Nephron (organoid): ENCODE data around the gene PNMA1.

Experiments
- H3K27ac Mint-ChIP-seq, 3 experiments: 2 replicates each; pipeline ENCODE4 v1.8.0; 2020; ENCODE audit warnings: mixed read lengths in 3 of 3, mild to moderate bottlenecking in 2 of 3, moderate library complexity in 1 of 3
- H3K27me3 Mint-ChIP-seq: 2 replicates; pipeline ENCODE4 v1.8.0; 2021; ENCODE audit warnings: low read depth, mild to moderate bottlenecking, moderate library complexity, mixed read lengths
- H3K36me3 Mint-ChIP-seq: 2 replicates; pipeline ENCODE4 v1.8.0; 2020; ENCODE audit warnings: low read depth, mixed read lengths
- H3K4me1 Mint-ChIP-seq: 2 replicates; pipeline ENCODE4 v1.8.0; 2020; ENCODE audit warnings: mixed read lengths
- H3K4me3 Mint-ChIP-seq, 3 experiments: 2 replicates each; pipeline ENCODE4 v1.8.0; 2020; ENCODE audit warnings: mild to moderate bottlenecking in 3 of 3, mixed read lengths in 3 of 3, moderate library complexity in 2 of 3
- H3K9me3 Mint-ChIP-seq: 2 replicates; pipeline ENCODE4 v1.8.0; 2020; ENCODE audit warnings: mixed read lengths
- CTCF ChIP-seq, 3 experiments: fragments of 200-600 bp; sonication (generic); IDR thresholded peaks; one replicate each; pipeline ENCODE4 v1.5.0; 2021; ENCODE audit warnings: antibody characterized with exemption in 3 of 3; ENCODE audit not compliant: unreplicated experiment in 3 of 3

PNMA1 gene

DNA sequence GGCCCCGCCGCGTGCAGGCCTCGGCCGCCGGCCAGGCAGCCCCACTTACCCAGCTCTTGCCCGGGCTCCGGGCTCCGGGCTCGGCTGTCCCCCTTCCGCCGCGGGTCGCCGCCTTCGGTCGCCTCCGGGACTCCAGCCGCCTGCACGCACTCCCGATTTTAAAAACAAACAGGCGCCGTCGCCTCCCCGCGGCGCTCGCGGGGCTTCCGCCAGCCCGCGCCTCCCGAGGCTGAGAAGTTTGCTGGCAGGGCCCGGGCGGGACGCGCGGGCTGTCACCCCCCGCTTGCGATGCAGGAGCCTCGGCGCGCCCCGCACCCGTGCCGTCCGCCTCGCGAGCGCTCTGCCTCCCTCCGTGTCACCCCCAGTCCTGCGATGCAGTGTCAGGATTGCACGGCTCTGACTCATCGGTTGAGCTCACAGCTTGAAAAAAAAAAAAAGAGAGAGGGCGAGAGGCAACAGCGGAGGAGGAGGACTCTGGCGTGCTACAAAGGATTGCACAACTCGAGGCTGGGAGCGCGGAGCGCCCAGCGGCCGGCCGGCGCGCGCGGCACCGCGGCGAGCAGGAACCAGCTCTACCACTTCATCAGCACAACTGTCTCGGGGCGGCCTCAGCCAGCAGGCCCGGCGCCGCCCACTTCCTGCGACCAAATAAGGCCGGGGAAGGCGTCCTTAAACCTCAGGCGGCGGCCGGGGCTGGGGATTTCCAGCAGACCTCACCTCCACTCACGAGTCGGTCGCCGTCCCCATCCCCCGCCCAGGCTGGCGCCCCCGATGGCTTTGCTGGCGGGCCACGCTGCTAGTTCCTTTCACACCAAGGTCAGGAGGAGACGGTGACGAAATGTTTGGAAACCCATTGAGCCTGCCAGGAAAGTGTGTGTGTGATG, 45.8 kb upstream of the PNMA1 start:
- H3K4me1 Mint-ChIP-seq = peaks cover 87% of the 10 kb centered on the region
- peak overlapping the region; percentile 80 to 85 (median 85) for H3K4me3 Mint-ChIP-seq
- H3K36me3 Mint-ChIP-seq = no peaks in the 10 kb centered on the region
- TF ChIP-seq CTCF (IDR thresholded peaks at IDR 0.05; ENCODE audit: unreplicated experiment in 3 of 3) = peak in 1 of 3 experiments; percentile 21
- peak overlapping the region; percentile 75 to 95 (median 93) for H3K27ac Mint-ChIP-seq
- H3K27me3 Mint-ChIP-seq = peaks cover 3% of the 10 kb centered on the region
- H3K9me3 Mint-ChIP-seq = no peaks in the 10 kb centered on the region

DNA sequence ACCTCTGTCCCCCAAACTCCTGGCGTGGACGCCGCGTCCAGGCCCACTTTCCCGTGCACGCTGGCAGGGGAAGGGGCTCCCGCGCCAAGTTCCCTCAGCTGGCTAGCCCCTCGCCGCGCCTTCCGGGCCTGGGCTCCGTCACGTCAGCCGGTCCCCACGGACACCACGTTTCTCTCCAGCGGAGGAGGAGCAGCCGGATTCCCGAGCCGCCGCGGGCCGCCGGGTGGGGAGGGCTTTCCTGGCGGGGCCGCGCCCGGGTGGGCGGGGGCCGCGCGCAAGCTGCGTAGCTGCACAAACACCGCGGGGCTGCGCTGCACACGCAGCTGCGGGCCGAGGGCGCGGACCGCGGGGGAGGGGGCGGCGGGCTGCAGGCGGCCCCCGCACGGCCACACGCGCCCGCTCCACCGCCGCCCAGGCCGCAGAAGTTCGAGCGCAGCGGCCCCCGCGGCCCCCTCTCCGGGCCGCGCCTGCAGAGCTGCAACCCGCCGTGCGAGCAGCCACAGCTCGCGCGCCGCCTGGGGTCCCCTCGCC, 45.1 kb upstream of the PNMA1 start:
- Mint-ChIP-seq H3K27me3 (no peaks in the 10 kb centered on the region), H3K27ac (peak overlapping the region in 1 of 3 experiments; percentile 56), H3K9me3 (no peaks in the 10 kb centered on the region), H3K4me1 (peaks cover 87% of the 10 kb centered on the region), H3K4me3 (peak overlapping the region; percentile 81 to 91 (median 86)), H3K36me3 (no peaks in the 10 kb centered on the region)
- TF ChIP-seq CTCF (IDR thresholded peaks at IDR 0.05; ENCODE audit: unreplicated experiment in 3 of 3) = no peak

DNA sequence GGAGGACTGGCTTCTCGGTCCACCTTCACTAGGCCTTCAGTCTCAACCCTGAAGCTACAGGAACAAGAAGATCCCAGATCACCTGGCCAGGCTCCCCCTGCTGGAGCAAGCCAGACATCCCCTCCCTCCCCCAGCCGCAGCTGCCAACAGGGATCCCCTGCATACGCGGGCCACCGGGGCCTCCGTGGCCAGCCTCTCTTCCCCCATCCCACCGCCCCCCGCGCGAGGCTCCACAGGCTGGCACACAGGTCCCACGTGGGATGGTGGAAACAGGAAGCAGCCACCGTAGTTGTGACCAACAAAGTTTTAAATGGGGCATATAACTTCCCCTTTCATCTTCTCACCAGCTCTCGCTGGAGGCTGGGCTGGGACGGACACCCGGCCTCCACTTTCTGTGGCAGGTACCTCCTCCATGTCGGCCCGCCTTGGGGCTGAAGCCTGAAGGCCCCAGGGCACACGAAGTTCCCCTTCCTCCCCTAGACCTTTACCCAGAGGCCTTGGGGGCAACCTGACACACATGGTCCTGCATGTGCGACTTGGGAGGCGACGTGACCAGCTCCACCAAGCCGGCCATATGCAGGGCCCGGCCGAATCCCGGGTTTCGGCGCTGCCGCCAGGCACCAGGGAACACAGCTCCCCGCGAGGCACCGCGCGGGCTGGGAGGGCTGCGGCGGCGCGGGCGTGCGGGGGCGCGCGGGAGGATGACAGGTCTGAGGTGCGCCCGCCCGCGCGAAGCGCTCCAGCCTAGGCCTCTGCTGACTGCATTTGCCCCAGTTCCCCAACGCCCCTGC, 44.4 kb upstream of the PNMA1 start:
- peak overlapping the region; percentile 81 to 91 (median 86) for H3K4me3 Mint-ChIP-seq
- no peaks in the 10 kb centered on the region for H3K27me3 Mint-ChIP-seq
- H3K27ac Mint-ChIP-seq = peak overlapping the region; percentile 81 to 96 (median 86)

DNA sequence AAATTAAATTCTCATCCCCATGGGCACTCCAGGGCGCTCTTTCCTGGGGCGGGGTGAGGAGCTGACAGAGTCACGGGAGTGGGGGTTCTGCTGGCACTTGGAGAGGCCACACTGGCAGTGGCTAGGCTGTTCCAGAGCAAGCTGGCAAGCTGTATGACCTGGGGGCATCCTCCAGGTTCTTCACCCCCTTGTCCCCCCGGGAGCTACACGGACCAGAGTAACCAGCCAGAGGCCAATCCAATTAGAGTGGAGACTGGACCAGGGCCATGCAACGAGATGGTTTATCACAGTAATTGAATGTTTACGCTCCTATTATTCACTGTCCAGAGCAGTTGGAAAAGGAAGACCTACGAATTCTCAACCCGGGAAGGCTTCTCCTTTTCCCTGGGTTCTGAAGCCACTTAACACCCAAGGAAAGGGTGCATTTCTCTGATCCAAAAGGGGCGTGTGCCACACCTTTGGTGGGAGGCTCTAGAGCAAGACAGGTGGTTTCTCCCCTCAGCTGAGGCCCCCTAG, 43.8 kb upstream of the PNMA1 start:
- Mint-ChIP-seq H3K27me3 (no peaks in the 10 kb centered on the region), H3K9me3 (no peaks in the 10 kb centered on the region), H3K4me1 (peaks cover 87% of the 10 kb centered on the region), H3K27ac (peak overlapping the region; percentile 81 to 96 (median 86)), H3K4me3 (peak overlapping the region; percentile 81 to 91 (median 84)), H3K36me3 (no peaks in the 10 kb centered on the region)
- TF ChIP-seq CTCF (IDR thresholded peaks at IDR 0.05; ENCODE audit: unreplicated experiment in 3 of 3) = no peak

More for the DNA sequence above, 44.4 kb upstream of the PNMA1 start:
- peak; percentile 63 to 72 (median 65) for TF ChIP-seq CTCF (IDR thresholded peaks at IDR 0.05; ENCODE audit: unreplicated experiment in 3 of 3)
- H3K9me3 Mint-ChIP-seq = no peaks in the 10 kb centered on the region
- H3K4me1 Mint-ChIP-seq = peaks cover 87% of the 10 kb centered on the region
- no peaks in the 10 kb centered on the region for H3K36me3 Mint-ChIP-seq

DNA sequence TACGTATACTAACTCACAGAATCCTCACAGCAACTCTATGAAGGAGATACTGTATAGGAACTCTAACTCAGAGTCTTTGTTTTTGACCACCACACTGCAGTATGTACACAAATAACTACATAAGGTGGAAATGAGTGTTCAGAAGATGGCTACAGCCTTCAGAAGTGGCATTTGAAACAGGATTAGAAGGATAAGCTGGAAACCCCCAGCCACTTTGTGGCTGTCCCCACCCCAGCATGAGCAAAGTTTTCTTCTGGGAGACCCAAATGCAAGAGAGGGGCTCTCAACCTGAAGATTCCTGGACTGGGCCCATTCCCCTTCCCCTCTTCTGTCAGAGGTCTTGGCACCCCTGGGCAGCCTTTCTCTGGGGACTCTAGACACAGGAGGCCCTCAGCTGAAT, 43.2 kb upstream of the PNMA1 start:
- H3K4me1 Mint-ChIP-seq = peaks cover 87% of the 10 kb centered on the region
- no peaks in the 10 kb centered on the region for H3K36me3 Mint-ChIP-seq
- H3K27me3 Mint-ChIP-seq = no peaks in the 10 kb centered on the region
- no peaks in the 10 kb centered on the region for H3K9me3 Mint-ChIP-seq
- H3K4me3 Mint-ChIP-seq = peak overlapping the region; percentile 81 to 91 (median 84)
- TF ChIP-seq CTCF (IDR thresholded peaks at IDR 0.05; ENCODE audit: unreplicated experiment in 3 of 3) = no peak
- peak overlapping the region; percentile 61 to 96 (median 81) for H3K27ac Mint-ChIP-seq
